Choroid plexus epithelial cell (primary cell): ENCODE results near the gene NEK9.

ENCODE experiments used
- DNase-seq: peaks from one replicate; pipeline ENCODE4 v3.0.0-alpha.2; 2010; ENCODE audit warnings: low read depth
- H3K4me3 ChIP-seq: 2 replicates; pipeline ENCODE4 v1.5.1; 2011; ENCODE audit warnings: low read depth, mild to moderate bottlenecking, control low read depth, low read length, moderate library complexity
- CTCF ChIP-seq: conservative IDR thresholded peaks from 2 replicates; pipeline ENCODE4 v1.5.1; 2011; ENCODE audit warnings: low read depth, mild to moderate bottlenecking, control low read depth, inconsistent platforms, low read length, moderate library complexity

The NEK9 gene

GRCh38 chr14:75144944-75145343, 18.1 kb upstream of the NEK9 start:
- H3K4me3 ChIP-seq = no peak overlapping the region
- DNase-seq = peak; percentile 79
- TF ChIP-seq CTCF = no peak

- TF ChIP-seq CTCF = no peak
- H3K4me3 ChIP-seq = no peak overlapping the region
- no peak for DNase-seq
Measured at GRCh38 chr14:75143761-75144527, 17.1 kb upstream of the NEK9 start.

GRCh38 chr14:75142494-75142893, 15.6 kb upstream of the NEK9 start:
- no peak for DNase-seq
- no peak for TF ChIP-seq CTCF
- H3K4me3 ChIP-seq = no peak overlapping the region

- DNase-seq = peak; percentile 80
- TF ChIP-seq CTCF = peak; percentile 71
- H3K4me3 ChIP-seq = no peak overlapping the region
Measured at GRCh38 chr14:75141967-75142366, 15.1 kb upstream of the NEK9 start.

GRCh38 chr14:75141062-75141461, 14.2 kb upstream of the NEK9 start:
- H3K4me3 ChIP-seq = no peak overlapping the region
- no peak for TF ChIP-seq CTCF
- no peak for DNase-seq

- no peak overlapping the region for H3K4me3 ChIP-seq
- DNase-seq = no peak
- TF ChIP-seq CTCF = no peak
Measured at GRCh38 chr14:75140620-75141019, 13.8 kb upstream of the NEK9 start.

GRCh38 chr14:75139185-75139584, 12.3 kb upstream of the NEK9 start:
- H3K4me3 ChIP-seq = no peak overlapping the region
- DNase-seq = no peak
- no peak for TF ChIP-seq CTCF
